ENCODE results near the gene ELOF1.

- TF ChIP-seq CTCF (IDR thresholded peaks at IDR 0.05): no peak
- no peak for TF ChIP-seq POLR2A (IDR thresholded peaks at IDR 0.05)
These were observed 37.1 kb upstream of the ELOF1 start for GRCh38 chr19:11596156-11596555.
